HFF-Myc (cell line): ENCODE measurements around the gene IL1RAPL1.

Experiments
- DNase-seq: peaks from one replicate; pipeline ENCODE4 v3.0.0-alpha.2; 2011; ENCODE audit warnings: low read depth; ENCODE audit errors: extremely low read depth
- H3K4me3 ChIP-seq: replicated peaks from 2 replicates; pipeline ENCODE4 v1.5.1; 2011; ENCODE audit warnings: low read depth, mild to moderate bottlenecking, control low read depth, low read length
- TF ChIP-seq, protein P1 (sequence below): IDR thresholded peaks from 2 replicates; pipeline ENCODE4 v1.5.1; 2012; ENCODE audit warnings: mild to moderate bottlenecking, low read depth, low read length, control low read depth; ENCODE audit errors: missing control alignments

The IL1RAPL1 gene

DNA sequence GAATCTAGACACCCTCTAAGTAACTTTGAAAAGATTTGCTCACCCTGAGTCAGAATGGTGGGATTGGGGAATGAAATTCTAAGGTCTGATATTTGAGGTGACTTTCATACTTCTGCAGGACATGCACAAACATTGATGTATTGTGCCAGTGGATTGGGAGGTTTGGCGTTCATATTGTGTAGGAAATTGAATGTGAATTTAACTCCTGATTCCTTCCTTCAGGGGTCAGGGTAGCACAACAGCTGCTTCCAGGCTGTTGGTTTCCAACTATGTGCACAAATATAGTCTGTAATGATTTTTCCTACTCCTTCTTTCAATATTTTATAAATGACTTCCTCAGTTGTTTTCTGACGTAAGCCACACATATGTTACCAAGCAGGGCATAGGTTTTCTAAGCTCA is 3.1 kb downstream of the IL1RAPL1 start:
- TF ChIP-seq, protein P1, sequence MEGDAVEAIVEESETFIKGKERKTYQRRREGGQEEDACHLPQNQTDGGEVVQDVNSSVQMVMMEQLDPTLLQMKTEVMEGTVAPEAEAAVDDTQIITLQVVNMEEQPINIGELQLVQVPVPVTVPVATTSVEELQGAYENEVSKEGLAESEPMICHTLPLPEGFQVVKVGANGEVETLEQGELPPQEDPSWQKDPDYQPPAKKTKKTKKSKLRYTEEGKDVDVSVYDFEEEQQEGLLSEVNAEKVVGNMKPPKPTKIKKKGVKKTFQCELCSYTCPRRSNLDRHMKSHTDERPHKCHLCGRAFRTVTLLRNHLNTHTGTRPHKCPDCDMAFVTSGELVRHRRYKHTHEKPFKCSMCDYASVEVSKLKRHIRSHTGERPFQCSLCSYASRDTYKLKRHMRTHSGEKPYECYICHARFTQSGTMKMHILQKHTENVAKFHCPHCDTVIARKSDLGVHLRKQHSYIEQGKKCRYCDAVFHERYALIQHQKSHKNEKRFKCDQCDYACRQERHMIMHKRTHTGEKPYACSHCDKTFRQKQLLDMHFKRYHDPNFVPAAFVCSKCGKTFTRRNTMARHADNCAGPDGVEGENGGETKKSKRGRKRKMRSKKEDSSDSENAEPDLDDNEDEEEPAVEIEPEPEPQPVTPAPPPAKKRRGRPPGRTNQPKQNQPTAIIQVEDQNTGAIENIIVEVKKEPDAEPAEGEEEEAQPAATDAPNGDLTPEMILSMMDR = no peak

DNA sequence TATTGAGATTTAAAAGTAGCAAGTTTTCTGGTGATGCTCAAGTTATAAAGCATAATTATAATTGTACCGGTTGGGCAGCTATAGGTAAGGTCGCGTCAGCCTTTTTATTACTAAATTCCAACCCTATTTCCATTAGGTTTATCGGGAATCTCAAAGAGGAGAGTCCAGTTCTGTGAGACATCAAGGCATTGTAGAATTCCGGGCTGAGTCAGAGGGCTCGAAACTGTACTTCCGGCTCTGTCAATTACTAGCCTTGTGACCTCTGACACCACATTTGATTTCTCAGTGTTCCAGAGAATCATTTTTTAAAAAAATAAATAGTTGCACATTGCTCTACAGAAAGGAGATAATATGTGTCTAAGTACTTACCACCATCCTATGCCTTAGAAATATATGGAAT is 4.3 kb downstream of the IL1RAPL1 start:
- no peak overlapping the region for H3K4me3 ChIP-seq
- no peak for DNase-seq
- TF ChIP-seq, protein P1 = no peak

More for the DNA sequence above, 3.1 kb downstream of the IL1RAPL1 start:
- no peak overlapping the region for H3K4me3 ChIP-seq
- DNase-seq = no peak

DNA sequence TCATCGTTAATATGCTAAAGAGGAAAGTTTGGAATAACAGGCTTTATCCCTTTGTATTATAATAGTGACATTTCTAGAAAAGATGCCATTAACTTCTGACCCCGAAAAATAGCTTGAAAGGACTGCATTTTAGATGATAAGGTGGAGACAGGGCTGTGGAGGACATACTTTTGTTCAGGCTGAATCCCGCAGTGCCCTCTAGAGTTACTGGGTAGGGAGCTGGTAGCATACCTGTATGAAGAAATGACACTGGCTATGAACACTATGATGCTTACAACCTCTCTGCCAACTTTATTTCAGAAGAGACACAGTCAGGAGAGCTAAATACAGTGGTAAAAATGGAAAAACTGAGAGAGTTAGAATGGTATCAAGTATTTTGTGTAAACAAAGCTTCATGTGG is 8.1 kb downstream of the IL1RAPL1 start:
- no peak overlapping the region for H3K4me3 ChIP-seq
- no peak for DNase-seq
- TF ChIP-seq, protein P1 = no peak

DNA sequence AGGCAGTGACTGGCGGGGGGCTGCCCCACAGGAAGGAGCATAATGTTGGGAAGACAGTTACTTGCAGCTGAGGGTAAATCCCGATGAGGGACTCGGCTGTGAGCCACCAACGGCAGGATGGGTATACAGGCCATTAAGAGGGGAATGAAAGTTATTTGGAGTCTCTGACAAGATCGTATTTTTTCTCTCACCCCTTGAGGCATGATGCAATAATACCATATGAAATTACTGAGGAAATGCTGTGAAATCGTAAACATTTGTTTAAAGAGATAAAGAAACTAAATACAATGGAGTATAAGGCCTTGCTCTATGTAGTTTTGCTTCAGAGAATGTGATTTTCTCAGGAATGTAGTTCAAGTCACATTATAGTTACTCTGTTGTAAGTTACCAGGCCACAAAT is 12.7 kb downstream of the IL1RAPL1 start:
- H3K4me3 ChIP-seq = no peak overlapping the region
- no peak for DNase-seq
- TF ChIP-seq, protein P1 = no peak

DNA sequence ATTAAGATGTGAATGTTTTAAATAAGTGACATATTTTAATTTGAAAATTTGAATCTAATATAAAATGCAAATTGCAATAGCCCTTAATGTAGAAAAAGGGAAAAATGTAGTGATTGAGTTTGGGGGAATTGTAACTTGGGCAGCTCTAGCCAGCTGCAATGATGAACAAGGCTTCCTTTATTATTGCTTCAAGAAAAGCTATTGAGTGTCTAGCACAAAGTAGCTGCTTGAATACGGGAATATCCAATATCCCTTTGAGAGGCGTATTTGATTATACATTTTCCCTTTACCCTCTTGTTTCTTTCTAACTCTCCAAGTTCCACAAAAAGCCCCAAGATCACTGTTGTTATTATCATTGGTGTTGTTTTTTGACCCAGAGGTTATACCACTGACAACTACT is 21.8 kb downstream of the IL1RAPL1 start:
- DNase-seq = no peak
- H3K4me3 ChIP-seq = no peak overlapping the region
- TF ChIP-seq, protein P1 = no peak

DNA sequence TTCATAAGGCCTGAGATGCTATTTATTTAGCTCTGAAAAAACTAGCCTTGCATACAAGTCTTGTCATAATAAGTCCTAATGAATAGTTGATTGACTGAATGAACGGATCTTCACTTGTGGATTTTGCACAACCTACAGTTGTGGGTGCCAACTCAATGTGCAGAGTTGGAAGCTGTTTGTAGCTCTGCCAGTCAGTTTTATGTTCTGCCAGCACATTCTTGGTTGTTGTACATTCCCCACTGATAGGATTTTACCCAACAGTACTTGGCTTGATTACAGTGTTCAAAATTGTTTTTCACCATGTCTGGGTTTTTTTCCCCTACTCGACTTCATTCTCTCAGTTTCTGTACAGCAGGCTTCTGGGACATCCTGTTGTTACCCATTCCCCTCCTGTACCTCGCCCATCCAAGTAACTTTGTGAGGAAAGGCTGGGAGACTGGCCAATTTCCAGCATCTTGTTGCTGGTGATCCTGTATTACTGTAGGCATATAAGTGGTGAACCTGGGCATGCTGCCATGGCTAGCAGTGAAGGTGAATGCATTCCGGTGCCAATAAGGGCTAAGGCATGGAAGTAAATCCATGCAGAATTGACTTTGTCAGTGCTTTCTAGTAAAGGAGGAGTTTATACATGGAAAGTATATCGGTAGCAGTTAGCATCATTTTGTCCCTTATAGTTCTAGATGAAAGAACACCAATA is 22.8 kb downstream of the IL1RAPL1 start:
- H3K4me3 ChIP-seq = no peak overlapping the region
- no peak for DNase-seq
- TF ChIP-seq, protein P1 = no peak

DNA sequence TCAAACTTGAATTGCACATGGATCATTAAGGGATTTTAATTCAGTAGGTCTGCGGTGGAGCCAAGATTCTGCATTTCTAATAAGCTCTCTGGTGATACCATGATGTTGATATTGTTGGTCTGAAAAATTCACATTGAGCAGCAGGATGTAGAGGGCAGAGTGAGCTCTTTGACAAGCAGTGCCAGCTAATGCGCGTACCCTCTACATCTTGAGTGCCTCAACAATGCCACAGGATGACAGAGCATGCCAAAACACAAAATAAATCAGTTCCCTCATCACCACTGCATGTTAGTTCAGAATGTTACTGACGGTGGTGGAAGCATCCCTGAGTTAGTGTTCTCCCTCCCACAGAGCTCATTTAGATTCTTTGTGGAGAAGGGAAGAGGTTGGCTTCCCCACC is 23.5 kb downstream of the IL1RAPL1 start:
- H3K4me3 ChIP-seq = no peak overlapping the region
- TF ChIP-seq, protein P1 = no peak
- no peak for DNase-seq
